GM20000 (cell line): ENCODE data around the gene RHO.

Experiments
- DNase-seq: peaks from one replicate; pipeline ENCODE4 v3.0.0; 2012; ENCODE audit warnings: low spot score
- CTCF ChIP-seq: IDR thresholded peaks from 2 replicates; pipeline ENCODE4 v1.5.1; 2012; ENCODE audit warnings: mild to moderate bottlenecking, control low read depth; ENCODE audit errors: extremely low read depth, missing control alignments

The RHO gene

GRCh38 chr3:129576514-129577352 lies 48.3 kb downstream of the RHO start:
- peak; percentile 76 for DNase-seq
- no peak for TF ChIP-seq CTCF

DNA sequence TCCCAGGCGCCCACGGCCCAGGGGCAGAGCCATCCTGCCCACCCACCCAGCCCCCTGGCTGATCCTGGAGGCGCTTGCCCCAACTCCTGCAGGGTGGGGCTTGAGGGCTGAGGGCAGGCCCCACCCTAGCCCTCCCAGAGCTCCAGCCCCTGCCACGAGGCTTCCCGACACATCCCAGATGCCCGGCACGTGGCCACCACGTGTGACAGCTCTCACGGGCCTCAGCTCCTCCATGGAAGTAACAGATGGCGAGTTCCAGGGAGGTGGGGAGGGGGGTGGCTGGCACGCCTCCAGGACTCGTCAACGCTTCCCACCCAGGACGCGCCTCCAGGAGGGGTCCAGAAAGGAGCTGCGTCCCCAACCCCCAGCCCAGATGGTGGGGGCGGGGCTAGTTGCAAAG lies 48.9 kb downstream of the RHO start:
- no peak for DNase-seq
- no peak for TF ChIP-seq CTCF

DNA sequence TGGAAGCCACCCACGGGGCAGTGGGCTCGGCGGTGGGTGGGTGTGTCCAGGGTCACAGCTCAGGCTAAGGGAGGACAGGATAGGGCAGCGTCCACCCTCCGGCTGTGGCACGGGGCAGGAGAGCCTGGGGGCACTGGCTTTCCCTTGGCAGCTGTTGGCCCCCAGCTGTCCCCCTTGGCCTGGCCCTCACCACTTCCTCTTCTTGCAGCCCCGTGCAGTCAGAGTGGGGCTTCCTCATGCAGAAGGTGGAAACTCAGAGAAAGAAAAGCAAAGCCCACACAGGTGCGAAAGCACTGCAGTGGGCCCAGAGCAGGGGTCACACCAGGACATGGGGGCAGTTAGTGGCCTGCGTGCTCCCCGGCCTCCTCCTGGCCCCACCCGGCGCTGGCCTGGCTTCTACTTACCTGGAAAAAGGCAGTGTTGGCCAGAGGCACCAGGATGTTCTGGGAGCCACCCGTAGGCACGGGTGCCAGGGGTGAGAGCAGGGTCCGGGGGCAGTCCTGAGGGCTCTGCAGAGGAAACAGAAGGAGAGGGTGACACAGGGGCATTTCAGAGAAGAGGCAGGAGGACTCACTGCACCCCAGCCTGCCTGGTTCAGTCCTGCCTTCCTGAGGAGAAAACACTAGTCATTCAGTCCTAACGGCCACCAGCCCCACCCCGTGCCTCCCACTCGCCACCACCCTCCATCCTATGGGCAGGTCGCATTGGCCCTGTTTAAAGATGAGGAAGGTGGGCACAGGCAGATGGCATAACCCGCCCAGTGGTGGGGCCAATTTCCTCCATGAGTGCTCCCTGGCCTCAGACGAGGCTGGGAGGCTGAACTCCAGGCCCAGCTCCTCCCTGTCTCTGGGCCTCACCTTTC lies 49.7 kb downstream of the RHO start:
- DNase-seq = peak; percentile 79
- no peak for TF ChIP-seq CTCF

DNA sequence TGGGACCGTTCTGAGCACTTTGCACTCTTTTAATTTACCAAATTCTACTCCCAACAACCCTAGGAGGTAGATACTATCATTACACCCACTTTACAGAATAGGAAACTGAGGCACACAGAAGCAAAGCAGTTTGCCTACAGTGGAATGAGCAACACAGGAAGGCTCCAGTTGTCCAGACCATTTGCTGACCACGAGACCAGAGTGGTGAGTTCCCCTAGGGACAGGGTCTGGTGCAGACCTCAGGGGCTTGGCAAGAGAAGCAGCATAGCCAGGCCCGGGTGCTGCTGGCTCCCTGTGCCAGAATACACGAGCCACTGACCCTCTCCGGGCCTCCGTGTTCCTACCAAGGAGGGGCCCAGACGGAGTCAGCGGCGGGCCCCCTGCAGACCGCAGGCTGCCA lies 51.6 kb downstream of the RHO start:
- TF ChIP-seq CTCF = no peak

DNA sequence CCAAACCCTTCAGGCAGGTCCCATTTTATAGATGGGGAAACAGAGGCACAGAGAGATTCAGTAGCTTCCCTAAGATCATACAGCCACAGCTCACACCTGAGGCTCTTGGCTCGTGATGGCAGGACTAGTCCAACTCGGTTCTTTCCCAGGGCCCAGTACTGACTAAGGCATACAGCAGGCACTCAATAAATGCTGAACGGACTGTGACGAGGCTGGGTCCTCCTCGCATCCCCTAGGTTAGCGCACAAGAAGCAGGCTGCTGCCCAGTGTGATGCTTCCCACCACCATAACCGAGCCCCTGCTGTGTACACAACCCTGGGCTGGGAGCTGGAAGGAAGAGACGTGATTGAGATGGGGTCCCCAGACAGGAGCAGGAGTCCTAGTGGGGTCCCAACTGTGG lies 53.2 kb downstream of the RHO start:
- no peak for TF ChIP-seq CTCF
- DNase-seq = no peak

More for the DNA sequence above, 51.6 kb downstream of the RHO start:
- no peak for DNase-seq

GRCh38 chr3:129582799-129583198 lies 54.4 kb downstream of the RHO start:
- TF ChIP-seq CTCF = no peak
- no peak for DNase-seq

DNA sequence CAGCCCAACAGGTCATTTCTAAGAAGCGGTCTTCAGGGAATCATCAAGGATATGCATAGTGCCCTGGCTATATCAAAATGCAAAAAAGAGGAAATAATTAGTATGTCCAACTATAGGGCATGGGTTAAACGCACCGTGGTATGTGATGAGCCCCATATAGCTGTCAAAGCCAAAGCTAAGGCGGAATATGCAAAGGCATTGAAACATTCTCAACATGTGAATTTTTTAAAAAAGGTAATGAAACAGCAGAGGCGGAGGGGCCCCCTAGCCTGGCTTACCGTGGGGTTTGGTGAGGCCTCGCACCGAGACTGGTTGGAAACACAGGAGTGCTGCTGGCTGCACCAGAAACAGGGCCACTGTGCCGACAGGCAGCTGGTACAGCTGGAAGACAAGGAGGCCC lies 54.9 kb downstream of the RHO start:
- no peak for TF ChIP-seq CTCF

More for the DNA sequence above, 54.9 kb downstream of the RHO start:
- no peak for DNase-seq
